Mesendoderm (in vitro differentiated cells): ENCODE measurements around the gene NID1.
"Not testable (repeated sequence)": the region's sequence is repeated elsewhere in the genome, so short reads cannot be mapped to it uniquely, and the experiment has no call there.

Experiments used
- DNase-seq: peaks from one replicate; pipeline ENCODE4 v3.0.0; 2013
- H2AK5ac ChIP-seq: 2 replicates; pipeline ENCODE4 v1.6.1; 2013; ENCODE audit warnings: low read length, inconsistent platforms
- H2BK120ac ChIP-seq: 2 replicates; pipeline ENCODE4 v1.6.1; 2013; ENCODE audit warnings: low read depth, mild to moderate bottlenecking, low read length, moderate library complexity, mixed read lengths
- H2BK15ac ChIP-seq: replicated peaks from 2 replicates; pipeline ENCODE4 v1.6.1; 2013; ENCODE audit warnings: low read depth, mild to moderate bottlenecking, moderate library complexity
- H2BK5ac ChIP-seq: 2 replicates; pipeline ENCODE4 v1.6.1; 2013; ENCODE audit warnings: low read length, inconsistent platforms
- H3K18ac ChIP-seq: 2 replicates; pipeline ENCODE4 v1.6.1; 2013; ENCODE audit warnings: mild to moderate bottlenecking, low read length, mixed read lengths
- H3K23ac ChIP-seq: one replicate; pipeline ENCODE4 v1.6.1; 2013; ENCODE audit warnings: low read length
- H3K27ac ChIP-seq: 2 replicates; pipeline ENCODE4 v1.5.1; 2013; ENCODE audit warnings: low read depth, mild to moderate bottlenecking, inconsistent platforms, low read length, moderate library complexity
- H3K27me3 ChIP-seq: 2 replicates; pipeline ENCODE4 v1.6.1; 2013; ENCODE audit warnings: low read length, control low read depth, mild to moderate bottlenecking, inconsistent platforms; ENCODE audit not compliant: insufficient read depth, poor library complexity
- H3K36me3 ChIP-seq: 2 replicates; pipeline ENCODE4 v1.6.1; 2013; ENCODE audit warnings: low read length, inconsistent platforms; ENCODE audit not compliant: control insufficient read depth, insufficient read depth
- H3K4ac ChIP-seq: one replicate; pipeline ENCODE4 v1.6.1; 2013; ENCODE audit warnings: low read depth, mild to moderate bottlenecking, low read length, moderate library complexity
- H3K4me1 ChIP-seq: 2 replicates; pipeline ENCODE4 v1.6.1; 2013; ENCODE audit warnings: low read depth, low read length, inconsistent platforms; ENCODE audit not compliant: control insufficient read depth
- H3K4me2 ChIP-seq: 2 replicates; pipeline ENCODE4 v1.6.1; 2013; ENCODE audit warnings: low read length
- H3K4me3 ChIP-seq: 2 replicates; pipeline ENCODE4 v1.5.1; 2013; ENCODE audit warnings: mild to moderate bottlenecking, low read length
- H3K56ac ChIP-seq: one replicate; pipeline ENCODE4 v1.6.1; 2013; ENCODE audit warnings: low read length
- H3K79me1 ChIP-seq: 2 replicates; pipeline ENCODE4 v1.6.1; 2013; ENCODE audit warnings: low read length, inconsistent platforms
- H3K79me2 ChIP-seq: 2 replicates; pipeline ENCODE4 v1.6.1; 2013; ENCODE audit warnings: mild to moderate bottlenecking, low read length; ENCODE audit not compliant: control insufficient read depth, insufficient read depth
- H3K9ac ChIP-seq: 2 replicates; pipeline ENCODE4 v1.6.1; 2013; ENCODE audit warnings: low read length, inconsistent platforms
- H4K5ac ChIP-seq: one replicate; pipeline ENCODE4 v1.6.1; 2013; ENCODE audit warnings: low read length
- H4K8ac ChIP-seq: one replicate; pipeline ENCODE4 v1.6.1; 2013; ENCODE audit warnings: low read depth, mild to moderate bottlenecking, control low read depth, low read length, moderate library complexity
- WGBS: extraction: QIAGEN DNeasy Blood & Tissue Kit; methylation state at CpG from one replicate; pipeline ENCODE4 v1.1.7; 2013; ENCODE audit warnings: low lambda C conversion rate, missing lambda C conversion rate; ENCODE audit not compliant: insufficient coverage; ENCODE audit errors: extremely low coverage; 5-methylcytosine and 5-hydroxymethylcytosine counted together

Gene NID1

GRCh38 chr1:235932090-235932510 is 132.8 kb downstream of the NID1 start:
- no peaks in the 10 kb centered on the region for H3K79me2 ChIP-seq
- H2BK120ac ChIP-seq, result no peak overlapping the region
- H2AK5ac ChIP-seq, result no peak overlapping the region
- no peaks in the 10 kb centered on the region for H3K36me3 ChIP-seq
- no peak overlapping the region for H3K18ac ChIP-seq
- no peaks in the 10 kb centered on the region for H3K4me1 ChIP-seq
- H2BK5ac ChIP-seq, result no peak overlapping the region
- H3K4me3 ChIP-seq, result no peak overlapping the region
- H3K79me1 ChIP-seq, result no peaks in the 10 kb centered on the region
- H3K23ac ChIP-seq, result no peak overlapping the region
- no CpG with 5 or more reads among the region's 8 CpGs for WGBS
- no peak for DNase-seq
- no peak overlapping the region for H2BK15ac ChIP-seq
- H3K56ac ChIP-seq, result no peak overlapping the region
- H3K9ac ChIP-seq, result no peak overlapping the region
- no peak overlapping the region for H4K5ac ChIP-seq
- no peak overlapping the region for H4K8ac ChIP-seq
- no peak overlapping the region for H3K27ac ChIP-seq
- no peak overlapping the region for H3K4me2 ChIP-seq
- no peak overlapping the region for H3K4ac ChIP-seq
- no peaks in the 10 kb centered on the region for H3K27me3 ChIP-seq

GRCh38 chr1:235931171-235931738 is 133.6 kb downstream of the NID1 start:
- Histone ChIP-seq H3K79me2 (no peaks in the 10 kb centered on the region), H4K8ac (no peak overlapping the region), H3K4me3 (no peak overlapping the region), H3K27ac (no peak overlapping the region), H3K23ac (no peak overlapping the region), H3K56ac (peak overlapping the region; percentile 15), H2AK5ac (no peak overlapping the region), H4K5ac (no peak overlapping the region), H3K4me1 (no peaks in the 10 kb centered on the region), H3K27me3 (no peaks in the 10 kb centered on the region), H3K4me2 (no peak overlapping the region), H2BK15ac (no peak overlapping the region), H3K4ac (no peak overlapping the region), H3K36me3 (no peaks in the 10 kb centered on the region), H3K18ac (no peak overlapping the region), H3K79me1 (no peaks in the 10 kb centered on the region), H2BK120ac (no peak overlapping the region), H3K9ac (no peak overlapping the region), H2BK5ac (no peak overlapping the region)
- DNase-seq, result no peak
- no CpG with 5 or more reads among the region's 8 CpGs for WGBS

GRCh38 chr1:235930543-235930942 is 134.3 kb downstream of the NID1 start:
- Histone ChIP-seq H3K4me1 (no peaks in the 10 kb centered on the region), H3K23ac (no peak overlapping the region), H3K27me3 (no peaks in the 10 kb centered on the region), H3K56ac (no peak overlapping the region), H3K4me3 (no peak overlapping the region), H3K27ac (no peak overlapping the region), H2BK5ac (no peak overlapping the region), H3K9ac (no peak overlapping the region), H3K4ac (no peak overlapping the region), H3K79me2 (no peaks in the 10 kb centered on the region), H2AK5ac (no peak overlapping the region), H4K8ac (no peak overlapping the region), H3K4me2 (no peak overlapping the region), H4K5ac (no peak overlapping the region), H3K36me3 (no peaks in the 10 kb centered on the region), H2BK15ac (no peak overlapping the region), H2BK120ac (no peak overlapping the region), H3K79me1 (no peaks in the 10 kb centered on the region), H3K18ac (no peak overlapping the region)
- WGBS, result no CpG with 5 or more reads among the region's 8 CpGs
- DNase-seq, result peak; percentile 49

GRCh38 chr1:235929216-235929615 is 135.7 kb downstream of the NID1 start:
- H3K18ac ChIP-seq, result no peak overlapping the region
- no peak overlapping the region for H3K27ac ChIP-seq
- no peak for DNase-seq
- H3K56ac ChIP-seq, result no peak overlapping the region
- no peak overlapping the region for H3K23ac ChIP-seq
- H3K4ac ChIP-seq, result no peak overlapping the region
- no peak overlapping the region for H4K5ac ChIP-seq
- H3K4me2 ChIP-seq, result no peak overlapping the region
- no peak overlapping the region for H4K8ac ChIP-seq
- no CpG with 5 or more reads among the region's 4 CpGs for WGBS
- H2BK120ac ChIP-seq, result no peak overlapping the region
- H3K4me1 ChIP-seq, result no peaks in the 10 kb centered on the region
- no peak overlapping the region for H2AK5ac ChIP-seq
- H2BK5ac ChIP-seq, result no peak overlapping the region
- H3K79me1 ChIP-seq, result no peaks in the 10 kb centered on the region
- H3K79me2 ChIP-seq, result no peaks in the 10 kb centered on the region
- H3K4me3 ChIP-seq, result no peak overlapping the region
- no peaks in the 10 kb centered on the region for H3K27me3 ChIP-seq
- H3K36me3 ChIP-seq, result no peaks in the 10 kb centered on the region
- no peak overlapping the region for H3K9ac ChIP-seq
- no peak overlapping the region for H2BK15ac ChIP-seq

- H2BK5ac ChIP-seq, result no peak overlapping the region
- WGBS, result no CpG with 5 or more reads among the region's 2 CpGs
- no peaks in the 10 kb centered on the region for H3K27me3 ChIP-seq
- no peaks in the 10 kb centered on the region for H3K79me1 ChIP-seq
- H3K9ac ChIP-seq, result no peak overlapping the region
- no peak overlapping the region for H3K18ac ChIP-seq
- no peak overlapping the region for H2BK15ac ChIP-seq
- no peak overlapping the region for H2BK120ac ChIP-seq
- no peak overlapping the region for H3K4ac ChIP-seq
- H4K8ac ChIP-seq, result no peak overlapping the region
- H3K56ac ChIP-seq, result no peak overlapping the region
- no peak overlapping the region for H3K27ac ChIP-seq
- no peak for DNase-seq
- no peak overlapping the region for H3K23ac ChIP-seq
- no peak overlapping the region for H4K5ac ChIP-seq
- H3K79me2 ChIP-seq, result no peaks in the 10 kb centered on the region
- no peak overlapping the region for H3K4me2 ChIP-seq
- no peak overlapping the region for H3K4me3 ChIP-seq
- H3K36me3 ChIP-seq, result no peaks in the 10 kb centered on the region
- H2AK5ac ChIP-seq, result no peak overlapping the region
- H3K4me1 ChIP-seq, result no peaks in the 10 kb centered on the region
Observed at GRCh38 chr1:235928197-235928596, 136.7 kb downstream of the NID1 start.

GRCh38 chr1:235927551-235927950 is 137.3 kb downstream of the NID1 start:
- not testable (repeated sequence) for H3K27ac ChIP-seq, H3K4me3 ChIP-seq, H3K79me1 ChIP-seq, H2BK5ac ChIP-seq, H2AK5ac ChIP-seq, H3K23ac ChIP-seq, H3K9ac ChIP-seq, H3K18ac ChIP-seq, H3K27me3 ChIP-seq, H2BK120ac ChIP-seq, H4K8ac ChIP-seq, H3K4me1 ChIP-seq, H4K5ac ChIP-seq, H3K4ac ChIP-seq, H3K36me3 ChIP-seq, H3K79me2 ChIP-seq, H3K56ac ChIP-seq, H3K4me2 ChIP-seq, DNase-seq, H2BK15ac ChIP-seq
